Calu3 (cell line): Measurements from ENCODE around the gene RWDD1. TPM values are rescaled to one million over a fixed set of nuclear protein-coding genes. Genes with fewer than 3 reads are reported as not detected.
"Not testable (repeated sequence)": the region's sequence is repeated elsewhere in the genome, so short reads cannot be mapped to it uniquely, and the experiment has no call there.

Experiments used
- BruUV-seq: library from RNA; stranded (reverse); fragments of 400-500 nt; replicated peaks from 2 replicates; lab custom pipeline; 2021; lab: Mats Ljungman, UMichigan
- CTCF ChIA-PET: fragments of 300-600 bp; sonication (Branson Sonifier 250); formaldehyde crosslinking; loops from one replicate; lab custom pipeline; 2022; ENCODE audit warnings: antibody characterized with exemption; lab: Charles Lee
- DNase-seq: peaks from one replicate; pipeline ENCODE4 v3.0.0; 2022
- H3K27ac Mint-ChIP-seq: one replicate; pipeline ENCODE4 v1.8.0; 2022; ENCODE audit warnings: mixed read lengths; ENCODE audit not compliant: unreplicated experiment
- H3K27me3 Mint-ChIP-seq: one replicate; pipeline ENCODE4 v1.8.0; 2022; ENCODE audit warnings: mixed read lengths; ENCODE audit not compliant: unreplicated experiment
- H3K36me3 Mint-ChIP-seq: one replicate; pipeline ENCODE4 v1.8.0; 2022; ENCODE audit warnings: mild to moderate bottlenecking, moderate library complexity, mixed read lengths; ENCODE audit not compliant: insufficient read depth, unreplicated experiment
- H3K4me1 Mint-ChIP-seq: one replicate; pipeline ENCODE4 v1.8.0; 2022; ENCODE audit warnings: mild to moderate bottlenecking, low read depth, mixed read lengths; ENCODE audit not compliant: unreplicated experiment
- H3K4me3 Mint-ChIP-seq: one replicate; pipeline ENCODE4 v1.8.0; 2022; ENCODE audit warnings: mild to moderate bottlenecking, low read depth, moderate library complexity, mixed read lengths; ENCODE audit not compliant: unreplicated experiment
- H3K9me3 Mint-ChIP-seq: one replicate; pipeline ENCODE4 v1.8.0; 2022; ENCODE audit warnings: low read depth, mixed read lengths; ENCODE audit not compliant: unreplicated experiment
- intact Hi-C: fragments of 100-400 bp; cut with micrococcal nuclease; formaldehyde crosslinking; loops from one replicate; pipeline ENCODE4 v1.10.0; 2022; ENCODE audit not compliant: unreplicated experiment
- total RNA-seq: library from RNA; stranded (reverse); gene quantifications from 2 replicates; pipeline ENCODE4 v1.2.3, GENCODE V29; 2022
- TF ChIP-seq, protein P1 (sequence below): fragments of 200-600 bp; IDR thresholded peaks from one replicate; pipeline ENCODE4 v1.8.0; 2022; ENCODE audit warnings: antibody characterized with exemption; ENCODE audit not compliant: unreplicated experiment

The RWDD1 gene
- total RNA-seq, 1 experiment from 2014 or later, result 29.5 TPM

DNA sequence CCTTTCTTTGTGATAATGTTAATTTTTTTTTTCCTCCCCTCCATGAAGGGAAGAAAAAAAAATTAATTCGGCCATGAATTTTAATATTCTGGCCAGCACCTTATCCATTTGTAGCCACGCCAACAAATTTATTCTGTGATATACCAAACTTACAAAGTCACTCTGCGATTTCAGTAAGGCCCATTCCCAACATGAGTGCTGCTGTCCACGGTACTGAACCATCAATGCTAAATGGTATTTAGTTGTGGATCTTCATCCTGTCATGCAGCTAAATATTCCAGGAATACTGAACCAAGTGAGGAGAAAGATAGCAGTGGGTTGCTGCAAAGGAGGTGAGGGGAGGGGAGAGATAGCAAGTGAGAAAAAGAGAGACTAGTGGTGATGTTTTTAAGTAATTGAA is 25.5 kb downstream of the RWDD1 start:
- Mint-ChIP-seq H3K4me3 (no peak overlapping the region), H3K9me3 (no peaks in the 10 kb centered on the region), H3K27me3 (no peaks in the 10 kb centered on the region), H3K36me3 (no peaks in the 10 kb centered on the region), H3K27ac (no peak overlapping the region), H3K4me1 (no peaks in the 10 kb centered on the region)
- no TSS peak for BruUV-seq
- DNase-seq, result no peak
- CTCF ChIA-PET, result no interaction called here
- intact Hi-C loops, result no loop called here
- TF ChIP-seq, protein P1, sequence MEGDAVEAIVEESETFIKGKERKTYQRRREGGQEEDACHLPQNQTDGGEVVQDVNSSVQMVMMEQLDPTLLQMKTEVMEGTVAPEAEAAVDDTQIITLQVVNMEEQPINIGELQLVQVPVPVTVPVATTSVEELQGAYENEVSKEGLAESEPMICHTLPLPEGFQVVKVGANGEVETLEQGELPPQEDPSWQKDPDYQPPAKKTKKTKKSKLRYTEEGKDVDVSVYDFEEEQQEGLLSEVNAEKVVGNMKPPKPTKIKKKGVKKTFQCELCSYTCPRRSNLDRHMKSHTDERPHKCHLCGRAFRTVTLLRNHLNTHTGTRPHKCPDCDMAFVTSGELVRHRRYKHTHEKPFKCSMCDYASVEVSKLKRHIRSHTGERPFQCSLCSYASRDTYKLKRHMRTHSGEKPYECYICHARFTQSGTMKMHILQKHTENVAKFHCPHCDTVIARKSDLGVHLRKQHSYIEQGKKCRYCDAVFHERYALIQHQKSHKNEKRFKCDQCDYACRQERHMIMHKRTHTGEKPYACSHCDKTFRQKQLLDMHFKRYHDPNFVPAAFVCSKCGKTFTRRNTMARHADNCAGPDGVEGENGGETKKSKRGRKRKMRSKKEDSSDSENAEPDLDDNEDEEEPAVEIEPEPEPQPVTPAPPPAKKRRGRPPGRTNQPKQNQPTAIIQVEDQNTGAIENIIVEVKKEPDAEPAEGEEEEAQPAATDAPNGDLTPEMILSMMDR, result no peak

DNA sequence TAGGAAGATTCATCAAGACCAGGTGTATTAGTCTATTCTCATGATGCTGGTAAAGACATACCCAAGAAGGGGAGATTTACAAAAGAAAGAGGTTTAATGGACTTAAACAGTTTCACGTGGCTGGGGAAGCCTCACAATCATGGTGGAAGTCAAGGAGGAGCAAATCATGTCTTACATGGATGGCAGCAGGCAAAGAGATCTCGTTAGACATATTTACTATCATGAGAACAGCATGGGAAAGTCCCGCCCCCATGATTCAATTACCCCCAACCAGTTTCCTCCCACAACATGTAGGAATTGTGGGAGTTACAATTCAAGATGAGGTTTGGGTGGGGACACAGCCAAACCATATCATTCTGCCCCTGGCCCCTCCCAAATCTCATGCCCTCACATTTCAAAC is 32.6 kb downstream of the RWDD1 start:
- H3K27ac Mint-ChIP-seq, BruUV-seq, H3K27me3 Mint-ChIP-seq, H3K4me3 Mint-ChIP-seq, CTCF ChIA-PET, H3K9me3 Mint-ChIP-seq, H3K36me3 Mint-ChIP-seq, DNase-seq, H3K4me1 Mint-ChIP-seq, intact Hi-C loops: not testable (repeated sequence)

DNA sequence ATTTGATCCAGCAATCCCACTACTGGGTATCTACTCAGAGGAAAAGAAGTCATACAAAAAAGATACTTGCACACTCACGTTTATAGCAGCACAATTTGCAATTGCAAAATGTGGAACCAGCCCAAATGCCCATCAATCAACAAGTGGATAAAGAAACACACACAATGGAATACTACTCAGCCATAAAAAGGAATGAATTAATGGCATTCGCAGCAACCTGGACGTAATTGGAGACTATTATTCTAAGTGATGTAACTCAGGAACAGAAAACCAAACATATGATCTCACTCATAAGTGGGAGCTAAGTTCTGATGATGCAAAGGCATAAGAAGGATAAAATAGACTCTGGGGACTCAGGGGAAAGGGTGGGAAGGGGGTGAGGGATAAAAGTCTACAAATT is 33.6 kb downstream of the RWDD1 start:
- intact Hi-C loops, H3K27ac Mint-ChIP-seq, H3K27me3 Mint-ChIP-seq, CTCF ChIA-PET, H3K36me3 Mint-ChIP-seq, H3K4me1 Mint-ChIP-seq, DNase-seq, H3K4me3 Mint-ChIP-seq, H3K9me3 Mint-ChIP-seq, BruUV-seq: not testable (repeated sequence)

DNA sequence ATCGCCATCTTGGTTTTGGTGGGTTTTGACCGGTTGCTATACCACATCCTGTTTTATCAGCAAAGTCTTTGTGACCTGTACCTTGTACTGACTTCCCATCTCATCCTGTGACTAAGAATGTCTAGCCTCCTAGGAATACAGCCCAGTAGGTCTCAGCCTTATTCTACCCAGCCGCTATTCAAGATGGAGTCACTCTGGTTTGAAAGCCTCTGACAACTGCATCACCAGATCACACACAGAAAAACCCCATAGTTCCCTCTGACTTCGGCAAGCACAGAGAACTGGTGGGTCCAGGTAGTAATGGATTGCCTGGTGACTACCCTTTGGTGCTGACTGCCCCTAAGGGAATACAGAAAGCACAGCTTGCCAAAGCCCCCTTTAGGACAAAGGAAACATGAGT is 34.6 kb downstream of the RWDD1 start:
- Mint-ChIP-seq H3K36me3 (no peaks in the 10 kb centered on the region), H3K27me3 (no peaks in the 10 kb centered on the region), H3K9me3 (no peaks in the 10 kb centered on the region), H3K4me3 (no peak overlapping the region), H3K27ac (no peak overlapping the region), H3K4me1 (no peaks in the 10 kb centered on the region)
- TF ChIP-seq, protein P1, result no peak
- CTCF ChIA-PET, result no interaction called here
- no peak for DNase-seq
- intact Hi-C loops, result no loop called here
- no TSS peak for BruUV-seq

DNA sequence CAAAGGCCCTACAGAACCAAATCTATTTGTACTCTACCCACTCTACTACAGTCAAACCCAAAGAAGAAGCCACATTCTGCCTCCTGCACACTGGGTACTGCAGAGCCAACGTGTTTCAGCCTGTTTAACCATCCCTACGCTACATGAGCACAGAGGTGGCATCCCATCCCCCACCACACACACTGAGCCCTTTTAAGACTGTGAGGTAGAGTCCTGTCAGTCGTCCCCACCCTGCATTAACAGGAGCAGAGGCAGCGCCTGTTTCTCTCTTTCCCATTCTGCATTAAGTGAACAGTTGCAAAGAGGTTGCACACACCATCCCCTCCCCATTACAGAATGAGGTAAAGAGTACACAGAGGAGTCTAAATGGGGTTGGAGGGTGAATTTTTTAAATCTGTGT is 39.8 kb downstream of the RWDD1 start:
- Mint-ChIP-seq H3K27ac (no peak overlapping the region), H3K9me3 (no peaks in the 10 kb centered on the region), H3K27me3 (no peaks in the 10 kb centered on the region), H3K4me3 (no peak overlapping the region), H3K36me3 (peaks cover 5% of the 10 kb centered on the region), H3K4me1 (no peaks in the 10 kb centered on the region)
- no TSS peak for BruUV-seq
- TF ChIP-seq, protein P1, result no peak
- CTCF ChIA-PET, result no interaction called here
- no peak for DNase-seq
- intact Hi-C loops, result no loop called here
